Effector CD4-positive, alpha-beta T cell (primary cell): ENCODE results near the gene ZNRF2.

Source experiments
- DNase-seq: peaks from one replicate; pipeline ENCODE4 v3.0.0-alpha.2; 2020

Gene ZNRF2

GRCh38 chr7:30322271-30323005 lies 38.0 kb downstream of the ZNRF2 start:
- DNase-seq, result no peak

GRCh38 chr7:30323006-30323355 lies 38.6 kb downstream of the ZNRF2 start:
- no peak for DNase-seq

DNA sequence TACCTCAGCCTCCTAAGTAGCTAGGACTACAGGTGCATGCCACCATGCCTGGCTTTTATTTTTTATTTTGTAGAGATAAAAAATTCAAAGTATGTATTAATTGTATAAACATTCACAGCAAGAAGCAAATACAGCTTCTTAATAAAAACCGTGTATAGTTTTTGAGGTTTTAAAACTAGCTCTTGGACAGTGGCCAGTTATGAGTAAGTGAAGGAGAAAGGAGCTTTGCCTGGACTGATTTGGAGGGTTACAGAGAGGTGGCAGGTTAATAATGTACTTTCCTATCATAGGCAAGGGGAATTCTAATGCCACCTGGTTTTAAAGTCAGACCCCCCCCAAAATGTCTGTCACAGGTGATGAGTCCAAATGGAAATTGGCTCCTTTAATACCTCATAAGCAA lies 43.4 kb downstream of the ZNRF2 start:
- no peak for DNase-seq

GRCh38 chr7:30328381-30328780 lies 44.0 kb downstream of the ZNRF2 start:
- DNase-seq, result no peak

DNA sequence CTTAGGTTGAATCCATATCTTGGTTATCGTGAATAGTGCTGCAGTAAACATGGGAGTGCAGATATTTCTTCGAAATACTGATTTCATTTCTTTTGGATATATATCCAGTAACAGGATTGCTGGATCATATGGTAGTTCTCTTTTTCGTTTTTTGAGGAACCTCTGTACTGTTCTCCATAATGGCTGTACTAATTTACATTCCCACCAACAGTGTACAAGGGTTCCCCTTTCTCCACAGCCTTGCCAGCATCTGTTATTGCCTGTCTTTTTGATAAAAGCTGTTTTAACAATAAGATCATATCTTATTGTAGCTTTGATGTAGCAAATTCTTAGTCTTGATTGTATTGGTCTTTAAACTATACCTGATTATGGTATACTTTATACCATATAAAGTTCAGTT lies 45.3 kb downstream of the ZNRF2 start:
- DNase-seq, result no peak

DNA sequence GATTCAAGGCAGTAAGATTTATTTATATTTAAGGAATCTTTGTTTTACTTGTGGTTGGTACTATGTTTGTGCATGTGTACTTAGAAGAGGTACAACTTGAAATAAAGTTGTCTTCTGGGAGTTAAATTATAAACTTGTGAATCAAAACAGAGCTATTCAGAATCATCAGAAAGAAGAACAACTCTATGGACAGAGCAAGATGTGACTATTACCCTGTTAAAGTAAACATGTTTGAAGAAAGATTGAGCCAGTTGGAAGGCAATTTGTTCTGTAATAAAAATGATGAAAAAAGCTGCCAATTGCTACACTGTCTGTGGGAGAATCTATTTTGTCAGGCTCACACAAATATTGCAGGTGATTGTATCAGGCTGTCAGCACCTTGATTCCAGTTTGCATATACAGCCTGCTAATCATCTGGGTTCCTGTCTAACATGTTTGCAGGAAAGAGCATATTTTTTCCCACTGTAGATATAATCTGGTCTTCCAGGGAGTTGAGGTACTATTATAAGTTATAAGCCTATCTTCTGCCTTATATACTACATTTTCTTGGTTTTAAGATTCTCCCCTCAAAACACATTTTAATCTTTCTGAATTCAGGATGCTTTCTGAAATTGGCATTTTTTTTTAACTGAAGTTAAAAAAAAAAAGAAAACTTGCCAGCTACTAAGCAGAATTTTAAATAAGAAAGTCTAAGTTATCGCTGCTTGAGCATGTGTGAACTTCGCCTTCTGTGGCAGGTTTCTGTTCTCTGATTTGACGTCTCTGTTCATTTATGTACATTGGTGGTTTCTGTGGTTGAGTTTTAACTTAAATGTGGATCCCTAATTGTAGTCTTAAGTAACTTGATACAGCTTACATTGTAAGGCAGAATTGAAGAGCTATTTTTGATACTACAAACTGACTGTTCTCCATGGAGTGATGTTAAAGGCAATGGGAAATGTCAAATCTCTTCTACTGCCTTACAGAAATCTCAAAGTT lies 46.0 kb downstream of the ZNRF2 start:
- DNase-seq, result no peak

DNA sequence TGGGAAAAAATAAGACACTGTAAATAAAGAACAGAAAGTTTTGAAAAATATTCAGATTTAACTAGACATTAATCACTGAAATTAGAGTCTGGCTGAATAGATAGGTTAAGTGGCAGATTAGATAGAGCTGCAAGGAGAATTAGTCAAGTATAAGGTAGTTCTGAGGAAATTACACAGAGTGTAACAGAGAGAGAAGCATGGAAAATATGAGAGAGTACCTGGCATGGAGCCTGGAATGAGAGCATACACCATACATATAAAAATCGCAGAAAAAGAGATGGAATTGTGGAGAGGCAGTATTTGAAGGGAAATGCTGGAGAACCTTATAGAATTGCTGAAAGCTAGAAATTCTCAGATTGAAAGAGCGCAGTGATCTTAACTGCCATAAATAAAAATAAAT lies 46.9 kb downstream of the ZNRF2 start:
- DNase-seq, result no peak

- no peak for DNase-seq
These were observed 48.2 kb downstream of the ZNRF2 start for GRCh38 chr7:30332549-30332948.

- DNase-seq, result no peak
These were observed 51.5 kb downstream of the ZNRF2 start for GRCh38 chr7:30335763-30336487.

- DNase-seq, result no peak
These were observed 60.1 kb downstream of the ZNRF2 start for GRCh38 chr7:30344513-30344912.

DNA sequence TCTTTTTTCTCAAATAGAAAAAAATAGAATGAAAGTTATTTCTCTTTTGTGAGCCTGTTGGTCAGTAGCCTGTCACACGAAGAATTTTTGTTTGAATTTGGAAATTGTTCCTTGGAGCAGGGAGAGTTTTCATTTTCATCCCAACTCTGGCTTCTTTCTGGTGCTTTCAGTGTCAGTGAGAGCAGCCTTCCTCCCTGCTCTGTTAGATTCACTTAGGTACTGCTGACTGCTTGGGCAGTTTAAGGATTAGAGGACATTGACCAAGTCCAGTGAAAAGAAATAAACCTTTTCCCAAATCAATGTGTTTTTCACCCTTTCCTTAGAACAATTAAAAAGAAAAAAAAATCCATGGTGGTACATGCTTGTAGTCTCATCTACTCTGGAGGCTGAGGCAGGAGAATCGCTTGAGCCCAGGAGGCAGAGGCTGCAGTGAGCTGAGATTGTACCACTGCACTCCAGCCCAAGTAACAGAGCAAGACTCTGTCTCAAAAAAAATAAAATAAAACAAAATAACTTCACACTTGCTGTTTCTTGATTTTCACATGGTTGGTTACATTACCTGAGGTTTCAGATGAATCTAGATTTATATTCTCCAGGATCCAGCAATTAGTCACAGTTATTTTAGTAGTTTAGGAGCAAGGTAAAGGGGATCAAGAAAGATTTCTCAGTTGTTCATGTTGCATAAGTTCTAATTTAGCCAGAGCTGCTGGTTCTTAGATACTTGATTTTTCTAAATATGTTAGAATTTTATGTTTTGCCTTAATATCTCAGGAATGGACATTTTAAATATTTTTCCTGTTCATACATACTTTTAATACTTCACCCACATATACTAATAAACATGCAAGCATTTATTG lies 63.1 kb downstream of the ZNRF2 start:
- no peak for DNase-seq

DNA sequence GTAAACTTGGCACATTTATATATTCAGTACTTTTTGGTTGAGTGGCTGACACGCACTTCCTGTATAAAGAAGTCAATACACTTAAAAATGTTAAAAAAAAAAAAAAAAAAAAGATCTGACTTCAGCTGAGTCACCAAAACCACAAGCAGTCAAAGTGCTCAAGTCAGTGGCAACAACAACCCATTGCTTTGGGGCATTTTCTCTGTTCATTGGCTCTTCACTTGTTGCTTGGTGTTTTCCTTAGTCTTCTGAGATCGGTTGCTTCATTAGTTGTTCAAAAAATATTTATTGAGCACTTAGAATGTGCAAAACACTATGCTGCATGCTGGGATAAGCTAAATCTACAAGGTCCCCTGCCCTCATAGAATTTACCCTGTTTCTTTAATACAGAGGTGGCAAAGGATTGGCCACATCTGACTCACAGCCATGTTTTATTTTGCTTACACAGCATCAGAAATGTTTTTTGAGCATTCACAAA lies 63.7 kb downstream of the ZNRF2 start:
- peak; percentile 54 for DNase-seq

DNA sequence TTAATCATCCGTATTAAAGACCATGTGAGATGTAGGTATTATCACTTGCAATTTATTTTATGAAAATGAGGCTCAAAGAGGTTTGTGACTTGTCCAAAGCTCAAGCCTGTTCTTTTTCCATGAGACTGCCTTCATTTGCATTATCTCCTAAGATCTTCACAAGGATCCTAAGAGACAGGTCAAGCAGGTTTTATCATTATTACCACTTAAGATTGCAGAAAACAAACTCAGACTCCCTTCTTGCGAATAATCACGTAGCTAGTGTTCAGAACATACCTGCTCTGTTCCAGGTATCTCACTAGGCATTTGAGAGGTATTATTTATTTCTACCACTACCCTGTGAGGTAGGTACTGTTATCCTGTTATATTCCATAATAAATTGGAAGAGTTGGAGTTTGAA lies 64.8 kb downstream of the ZNRF2 start:
- DNase-seq, result no peak

DNA sequence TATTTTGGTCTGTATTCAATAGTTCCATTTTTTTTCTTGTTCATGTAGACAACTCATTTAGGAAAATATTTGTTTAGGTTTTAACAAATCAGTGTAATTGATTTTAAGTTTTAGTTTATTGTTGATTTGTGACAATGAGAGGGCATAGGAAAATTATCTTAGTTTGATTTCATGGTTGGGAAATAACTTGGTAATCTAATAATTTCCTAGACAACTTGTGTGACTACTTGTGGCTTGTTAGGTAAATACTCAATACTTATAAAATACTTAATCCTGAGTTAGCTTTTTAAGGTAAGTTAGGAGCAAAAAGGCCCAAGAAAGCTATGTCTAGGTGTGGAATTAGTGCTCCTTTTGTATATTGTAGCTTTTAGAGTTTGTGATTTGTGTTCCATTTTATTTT lies 65.4 kb downstream of the ZNRF2 start:
- DNase-seq, result no peak

- no peak for DNase-seq
These were observed 66.9 kb downstream of the ZNRF2 start for GRCh38 chr7:30351286-30351685.

DNA sequence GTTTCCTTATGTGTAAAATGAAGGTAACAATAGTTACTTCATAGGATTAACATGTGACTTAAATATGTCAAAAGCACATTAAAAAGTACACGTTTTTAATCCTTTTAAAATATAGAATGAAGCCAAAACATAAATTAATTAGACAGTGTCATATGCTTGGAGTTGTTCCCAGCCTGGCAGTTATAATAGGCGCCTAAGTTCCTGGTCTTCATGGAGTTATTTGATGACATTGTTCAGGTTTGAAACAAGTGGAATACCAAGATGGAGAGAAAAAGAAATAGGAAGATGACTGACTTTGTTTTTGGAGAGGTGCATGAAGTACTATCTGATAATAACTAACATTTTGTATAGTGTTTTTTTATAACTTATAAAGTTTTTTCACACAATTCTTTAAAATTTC lies 67.3 kb downstream of the ZNRF2 start:
- no peak for DNase-seq

GRCh38 chr7:30352169-30352568 lies 67.8 kb downstream of the ZNRF2 start:
- DNase-seq, result no peak

DNA sequence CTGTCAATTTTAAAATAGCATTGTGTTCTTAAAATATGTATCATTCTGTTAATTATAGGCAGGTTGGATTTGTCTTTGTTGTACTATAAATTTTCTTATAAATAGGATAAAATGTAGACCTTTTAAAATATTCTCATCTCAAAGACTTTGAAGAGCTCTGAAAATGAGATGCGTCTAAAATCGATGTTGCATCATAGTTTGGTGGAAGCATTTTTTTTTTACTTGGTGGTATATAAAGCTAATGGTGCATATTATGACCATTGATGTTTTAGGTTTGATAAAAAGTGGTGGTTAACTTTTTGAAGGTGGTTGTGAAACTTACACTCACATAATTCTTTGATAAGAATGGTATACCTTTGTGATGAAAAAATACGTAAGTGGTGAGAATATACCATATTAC lies 69.1 kb downstream of the ZNRF2 start:
- DNase-seq, result no peak

DNA sequence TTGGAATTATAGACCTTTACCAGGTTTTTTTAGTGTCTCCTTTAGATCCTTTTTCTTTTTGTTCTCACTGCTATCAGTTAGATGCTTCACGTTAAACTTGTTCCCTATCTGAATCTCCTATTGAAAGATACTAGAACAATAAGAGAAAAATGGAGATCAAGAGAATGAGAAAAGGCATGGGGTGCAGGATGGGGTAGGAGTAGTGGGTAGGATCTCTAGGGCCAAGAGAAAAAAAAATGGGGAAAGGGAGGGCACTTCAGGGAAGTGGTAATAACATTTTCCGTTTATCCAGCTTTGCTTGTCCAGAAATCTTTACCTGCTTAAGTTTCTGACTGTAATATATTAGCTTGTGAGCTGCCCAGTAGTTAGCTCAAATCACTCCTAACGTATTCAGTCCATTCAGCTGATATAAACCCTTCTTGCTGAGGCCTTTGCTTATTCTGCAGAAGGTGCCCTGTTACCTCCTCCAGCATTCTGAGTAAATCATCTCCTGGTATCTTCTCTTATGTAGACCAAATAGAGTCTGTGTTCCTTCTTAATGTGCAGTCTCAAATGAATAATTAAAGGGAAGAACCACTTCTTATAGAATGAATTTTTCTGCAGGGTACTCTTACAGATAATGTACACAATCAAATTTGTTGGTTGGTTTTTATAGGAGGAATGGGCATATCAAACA lies 69.7 kb downstream of the ZNRF2 start:
- DNase-seq, result no peak

DNA sequence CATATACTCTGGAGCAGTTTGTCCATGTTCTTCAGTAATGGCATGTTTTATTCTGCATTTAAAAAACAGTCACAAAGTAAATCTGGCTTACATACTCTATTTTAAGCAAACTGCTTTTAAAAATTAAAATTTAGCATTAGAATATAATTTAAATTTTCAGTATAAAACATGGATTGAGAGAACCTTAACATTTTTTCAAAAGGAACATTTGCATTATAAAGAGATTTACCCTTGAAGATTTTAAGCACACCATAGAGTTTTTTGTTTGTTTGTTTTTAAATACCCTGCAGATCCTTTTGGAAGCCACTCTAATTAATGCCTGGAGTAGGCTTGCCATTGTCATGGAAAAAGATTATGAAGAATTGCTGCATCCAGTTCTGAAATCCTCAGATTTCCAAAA lies 70.4 kb downstream of the ZNRF2 start:
- DNase-seq, result no peak

DNA sequence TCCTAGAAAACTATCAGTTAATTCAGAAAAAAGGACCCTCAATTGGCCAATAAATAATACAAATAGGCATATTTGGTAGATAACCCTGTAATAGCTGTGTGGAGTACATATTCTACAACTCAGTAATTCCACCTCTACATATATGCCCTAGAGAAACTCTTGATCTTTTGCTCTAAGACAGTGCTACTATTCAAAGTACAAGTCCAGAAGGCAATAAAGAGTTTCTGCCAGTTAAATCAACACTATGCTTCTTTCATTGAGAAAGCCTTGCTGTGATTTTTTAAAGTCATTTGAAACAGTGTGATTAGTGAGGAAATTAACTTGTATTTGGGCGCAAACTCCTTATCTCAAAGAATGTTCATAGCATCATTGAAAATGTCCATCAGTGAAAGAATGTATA lies 75.6 kb downstream of the ZNRF2 start:
- no peak for DNase-seq
